Activated naive CD4-positive, alpha-beta T cell treated with anti-CD3 and anti-CD28 coated beads for 36 hours (primary cell): ENCODE results near the gene TBR1. TPM values are rescaled to one million over a fixed set of nuclear protein-coding genes. Genes with fewer than 3 reads are reported as not detected.

Experiments
- CTCF ChIA-PET: fragments of 350-600 bp; sonication (Branson Sonifier 250); formaldehyde crosslinking; loops from one replicate; lab custom pipeline; 2021; ENCODE audit warnings: antibody characterized with exemption; lab: Charles Lee
- DNase-seq: peaks from one replicate; pipeline ENCODE4 v3.0.0-alpha.2; 2020
- H3K27ac Mint-ChIP-seq: one replicate; pipeline ENCODE4 v1.8.0; 2021; ENCODE audit warnings: mild to moderate bottlenecking, mixed read lengths
- H3K27me3 Mint-ChIP-seq: one replicate; pipeline ENCODE4 v1.8.0; 2021; ENCODE audit warnings: low read depth, mixed read lengths
- H3K36me3 Mint-ChIP-seq: one replicate; pipeline ENCODE4 v1.8.0; 2021; ENCODE audit warnings: low read depth, mixed read lengths
- H3K4me1 Mint-ChIP-seq: one replicate; pipeline ENCODE4 v1.8.0; 2021; ENCODE audit warnings: low read depth, mixed read lengths
- H3K4me3 Mint-ChIP-seq: one replicate; pipeline ENCODE4 v1.8.0; 2021; ENCODE audit warnings: mild to moderate bottlenecking, moderate library complexity, mixed read lengths
- H3K9me3 Mint-ChIP-seq: one replicate; pipeline ENCODE4 v1.8.0; 2021; ENCODE audit warnings: mixed read lengths
- intact Hi-C: fragments of 100-400 bp; cut with micrococcal nuclease; formaldehyde crosslinking; loops from one replicate; pipeline ENCODE4 v1.15.1; 2023
- total RNA-seq, 2 experiments: library from RNA; stranded (reverse); gene quantifications; one replicate each; pipeline ENCODE4 v1.2.3, GENCODE V29; 2021

The TBR1 gene
- total RNA-seq, 2 experiments from 2014 or later: not detected

GRCh38 chr2:161424394-161424769 lies 8.3 kb downstream of the TBR1 start:
- H3K27me3 Mint-ChIP-seq: peaks cover 80% of the 10 kb centered on the region
- H3K4me1 Mint-ChIP-seq: peaks cover 30% of the 10 kb centered on the region
- H3K27ac Mint-ChIP-seq: no peak overlapping the region
- intact Hi-C loops: loop anchor here (2.0 to 10.0 kb wide), 3 partner anchors 202 to 920 kb away; partner anchors contain the start of gene GCA
- no peak for DNase-seq
- CTCF ChIA-PET: interaction anchor here (0.9 kb wide), 1 partner anchor 163 kb away, joined by 3 read pairs; no protein-coding TSS in a partner anchor
- H3K9me3 Mint-ChIP-seq: peaks cover 2% of the 10 kb centered on the region
- no peaks in the 10 kb centered on the region for H3K36me3 Mint-ChIP-seq
- peak overlapping the region; percentile 50 for H3K4me3 Mint-ChIP-seq

DNA sequence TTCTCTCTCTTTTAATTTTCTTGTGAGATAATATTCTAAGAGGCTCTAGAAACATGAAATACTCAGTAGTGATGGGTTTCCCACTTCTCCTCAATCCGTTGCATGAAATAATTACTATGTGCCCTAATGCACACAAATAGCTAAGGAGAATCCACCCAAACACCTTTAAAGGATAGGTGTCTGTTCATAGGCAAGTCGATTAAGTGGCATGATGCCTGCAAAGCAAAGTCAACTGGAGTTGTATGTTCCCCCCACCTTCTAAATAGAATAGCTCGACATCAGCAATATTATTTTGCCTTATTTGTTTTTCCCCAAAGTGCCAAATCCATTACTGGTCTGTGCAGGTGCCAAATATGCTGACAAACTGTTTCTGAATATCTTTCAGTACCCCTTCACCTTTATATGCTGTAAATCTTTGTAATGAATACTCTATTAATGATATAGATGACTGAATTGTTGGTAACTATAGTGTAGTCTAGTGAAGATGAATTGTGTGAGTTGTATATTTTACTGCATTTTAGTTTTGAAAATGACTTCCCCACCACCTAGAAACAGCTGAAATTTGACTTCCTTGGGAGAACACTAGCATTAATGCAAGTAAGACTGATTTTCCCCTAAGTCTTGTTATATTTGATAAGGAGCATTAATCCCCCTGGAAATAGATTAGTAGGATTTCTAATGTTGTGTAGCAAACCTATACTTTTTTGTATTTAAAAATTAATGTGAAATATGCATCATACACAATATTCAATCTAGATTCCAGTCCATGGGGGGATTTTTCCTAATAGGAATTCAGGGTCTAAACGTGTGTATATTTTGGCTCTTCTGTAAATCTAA lies 9.0 kb downstream of the TBR1 start:
- peak overlapping the region; percentile 50 for H3K4me3 Mint-ChIP-seq
- H3K36me3 Mint-ChIP-seq: no peaks in the 10 kb centered on the region
- CTCF ChIA-PET: interaction anchor here (0.7 to 1.1 kb wide), 4 partner anchors 7 to 162 kb away, joined by 3 read pairs; no protein-coding TSS in a partner anchor
- peaks cover 29% of the 10 kb centered on the region for H3K4me1 Mint-ChIP-seq
- no peak overlapping the region for H3K27ac Mint-ChIP-seq
- intact Hi-C loops: loop anchor here (1.0 to 10.0 kb wide), 4 partner anchors 10 to 920 kb away; partner anchors contain the start of gene GCA
- no peak for DNase-seq
- H3K27me3 Mint-ChIP-seq: peaks cover 77% of the 10 kb centered on the region
- peaks cover 2% of the 10 kb centered on the region for H3K9me3 Mint-ChIP-seq

GRCh38 chr2:161425728-161426454 lies 9.8 kb downstream of the TBR1 start:
- Mint-ChIP-seq H3K4me3 (no peak overlapping the region), H3K36me3 (no peaks in the 10 kb centered on the region), H3K4me1 (peaks cover 29% of the 10 kb centered on the region), H3K27ac (no peak overlapping the region), H3K9me3 (peaks cover 2% of the 10 kb centered on the region), H3K27me3 (peaks cover 78% of the 10 kb centered on the region)
- DNase-seq: no peak
- CTCF ChIA-PET: interaction anchor here (0.7 to 1.1 kb wide), 3 partner anchors 8 to 152 kb away, joined by 3 read pairs; no protein-coding TSS in a partner anchor
- intact Hi-C loops: loop anchor here (1.0 to 10.0 kb wide), 3 partner anchors 11 to 919 kb away; partner anchors contain the start of gene GCA

- Mint-ChIP-seq H3K4me1 (peaks cover 29% of the 10 kb centered on the region), H3K4me3 (peak overlapping the region; percentile 37), H3K36me3 (no peaks in the 10 kb centered on the region), H3K27me3 (peaks cover 75% of the 10 kb centered on the region), H3K9me3 (peaks cover 2% of the 10 kb centered on the region), H3K27ac (no peak overlapping the region)
- no peak for DNase-seq
- intact Hi-C loops: loop anchor here (10.0 kb wide), 1 partner anchor 918 kb away; the partner anchor contains the start of gene GCA
- CTCF ChIA-PET: interaction anchor here (0.8 to 1.1 kb wide), 2 partner anchors 9 to 153 kb away, joined by 3 read pairs; no protein-coding TSS in a partner anchor
Measured at GRCh38 chr2:161426455-161426921, 10.4 kb downstream of the TBR1 start.

GRCh38 chr2:161426922-161427663 lies 11.0 kb downstream of the TBR1 start:
- Mint-ChIP-seq H3K27me3 (peaks cover 76% of the 10 kb centered on the region), H3K9me3 (peaks cover 2% of the 10 kb centered on the region), H3K4me3 (peak overlapping the region; percentile 56), H3K27ac (peak overlapping the region; percentile 31), H3K4me1 (peaks cover 29% of the 10 kb centered on the region), H3K36me3 (no peaks in the 10 kb centered on the region)
- DNase-seq: peak; percentile 29
- CTCF ChIA-PET: interaction anchor here (0.8 kb wide), 1 partner anchor 11 kb away, joined by 3 read pairs; the partner anchor contains the start of gene TBR1
- intact Hi-C loops: loop anchor here (10.0 kb wide), 1 partner anchor 918 kb away; the partner anchor contains the start of gene GCA

DNA sequence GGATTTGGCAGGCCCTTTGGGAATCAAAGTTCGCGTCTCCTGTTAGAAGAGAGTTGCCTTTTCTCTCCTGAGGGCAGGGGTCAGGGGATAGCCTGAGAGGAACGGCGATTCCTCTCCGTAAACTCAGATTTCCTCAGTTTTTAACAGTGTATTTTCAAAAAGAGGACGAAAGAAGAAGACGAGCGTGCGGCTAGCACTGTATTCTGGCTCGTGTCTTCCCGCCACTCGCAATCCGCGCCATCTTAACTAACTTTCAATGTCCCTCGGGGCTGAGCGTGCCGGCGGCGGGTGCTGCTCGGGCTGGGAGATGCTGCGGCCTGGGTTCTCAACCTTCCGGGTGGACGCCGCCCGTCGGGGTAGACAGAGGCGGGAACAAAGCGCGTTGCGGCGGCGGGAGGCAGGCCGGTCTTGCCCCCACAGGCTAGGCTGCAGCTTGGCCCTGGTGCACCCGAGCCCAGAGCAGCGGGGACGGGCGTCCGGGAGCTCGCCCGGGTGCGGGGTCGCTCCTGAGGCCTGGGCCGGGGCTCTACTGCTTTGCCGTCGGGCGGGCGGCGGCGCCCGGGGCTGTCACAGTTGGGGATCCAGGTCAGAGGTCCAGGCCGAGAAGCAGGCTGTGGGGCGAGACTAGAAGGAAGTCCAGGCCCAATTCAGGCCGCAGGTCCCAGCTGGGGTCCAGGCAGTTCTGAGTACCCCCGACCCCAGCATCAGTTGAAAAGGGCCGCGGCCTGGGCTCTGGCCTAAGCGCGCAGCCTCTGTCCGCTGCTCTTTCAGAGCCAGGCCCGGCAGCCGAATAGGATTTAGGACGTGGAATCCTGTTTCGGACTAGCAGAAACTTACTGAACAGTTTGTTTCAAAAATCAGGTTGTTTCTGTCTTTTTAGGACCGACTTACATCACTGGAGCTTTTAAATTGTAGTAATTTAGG lies 11.8 kb downstream of the TBR1 start:
- peaks cover 71% of the 10 kb centered on the region for H3K27me3 Mint-ChIP-seq
- no peaks in the 10 kb centered on the region for H3K36me3 Mint-ChIP-seq
- intact Hi-C loops: loop anchor here (10.0 kb wide), 1 partner anchor 917 kb away; the partner anchor contains the start of gene GCA
- H3K9me3 Mint-ChIP-seq: peaks cover 2% of the 10 kb centered on the region
- peak overlapping the region; percentile 56 for H3K4me3 Mint-ChIP-seq
- peaks cover 23% of the 10 kb centered on the region for H3K4me1 Mint-ChIP-seq
- CTCF ChIA-PET: interaction anchor here (0.8 kb wide), 1 partner anchor 12 kb away, joined by 3 read pairs; the partner anchor contains the start of gene TBR1
- no peak for DNase-seq
- peak overlapping the region; percentile 31 for H3K27ac Mint-ChIP-seq

DNA sequence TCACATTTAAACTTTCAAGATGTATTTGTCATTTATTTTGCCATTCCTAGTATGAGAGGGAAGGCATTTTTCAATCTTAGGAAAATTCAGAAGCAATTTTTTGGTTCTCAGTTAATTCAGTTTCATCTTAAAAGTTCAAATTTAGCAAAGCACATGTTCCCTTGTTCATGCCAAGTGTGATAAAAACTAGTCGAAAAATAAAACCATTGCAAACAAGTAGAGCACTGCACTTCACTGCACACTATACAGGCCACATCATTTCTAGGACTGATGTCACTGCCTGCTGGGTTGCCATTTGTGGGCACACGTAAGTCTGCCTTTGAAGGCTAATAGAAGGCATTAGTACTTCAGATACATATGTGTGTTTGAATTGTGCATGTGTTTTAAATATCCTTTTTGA lies 14.3 kb downstream of the TBR1 start:
- peaks cover 65% of the 10 kb centered on the region for H3K27me3 Mint-ChIP-seq
- DNase-seq: no peak
- H3K4me1 Mint-ChIP-seq: peaks cover 13% of the 10 kb centered on the region
- CTCF ChIA-PET: no interaction called here
- no peaks in the 10 kb centered on the region for H3K36me3 Mint-ChIP-seq
- no peak overlapping the region for H3K4me3 Mint-ChIP-seq
- no peak overlapping the region for H3K27ac Mint-ChIP-seq
- intact Hi-C loops: loop anchor here (5.0 kb wide), 1 partner anchor 92 kb away; no protein-coding TSS in a partner anchor
- H3K9me3 Mint-ChIP-seq: peaks cover 2% of the 10 kb centered on the region

- Mint-ChIP-seq H3K27ac (no peak overlapping the region), H3K4me3 (no peak overlapping the region), H3K4me1 (peaks cover 7% of the 10 kb centered on the region), H3K9me3 (peaks cover 2% of the 10 kb centered on the region), H3K36me3 (no peaks in the 10 kb centered on the region), H3K27me3 (peaks cover 60% of the 10 kb centered on the region)
- intact Hi-C loops: loop anchor here (5.0 kb wide), 1 partner anchor 90 kb away; no protein-coding TSS in a partner anchor
- DNase-seq: no peak
- CTCF ChIA-PET: no interaction called here
Measured at GRCh38 chr2:161432107-161432506, 16.0 kb downstream of the TBR1 start.

GRCh38 chr2:161434118-161434517 lies 18.0 kb downstream of the TBR1 start:
- intact Hi-C loops: loop anchor here (5.0 kb wide), 1 partner anchor 88 kb away; no protein-coding TSS in a partner anchor
- Mint-ChIP-seq H3K27me3 (peaks cover 46% of the 10 kb centered on the region), H3K9me3 (no peaks in the 10 kb centered on the region), H3K36me3 (no peaks in the 10 kb centered on the region), H3K27ac (no peak overlapping the region), H3K4me3 (no peak overlapping the region), H3K4me1 (no peaks in the 10 kb centered on the region)
- no peak for DNase-seq
- CTCF ChIA-PET: no interaction called here

GRCh38 chr2:161436411-161436810 lies 20.3 kb downstream of the TBR1 start:
- DNase-seq: no peak
- intact Hi-C loops: no loop called here
- Mint-ChIP-seq H3K4me3 (no peak overlapping the region), H3K4me1 (no peaks in the 10 kb centered on the region), H3K36me3 (no peaks in the 10 kb centered on the region), H3K27ac (no peak overlapping the region), H3K27me3 (peaks cover 40% of the 10 kb centered on the region), H3K9me3 (no peaks in the 10 kb centered on the region)
- CTCF ChIA-PET: interaction anchor here (1.2 kb wide), 1 partner anchor 8 kb away, joined by 3 read pairs; no protein-coding TSS in a partner anchor
